ENCODE measurements around the gene AKT2.

AKT2 gene

DNA sequence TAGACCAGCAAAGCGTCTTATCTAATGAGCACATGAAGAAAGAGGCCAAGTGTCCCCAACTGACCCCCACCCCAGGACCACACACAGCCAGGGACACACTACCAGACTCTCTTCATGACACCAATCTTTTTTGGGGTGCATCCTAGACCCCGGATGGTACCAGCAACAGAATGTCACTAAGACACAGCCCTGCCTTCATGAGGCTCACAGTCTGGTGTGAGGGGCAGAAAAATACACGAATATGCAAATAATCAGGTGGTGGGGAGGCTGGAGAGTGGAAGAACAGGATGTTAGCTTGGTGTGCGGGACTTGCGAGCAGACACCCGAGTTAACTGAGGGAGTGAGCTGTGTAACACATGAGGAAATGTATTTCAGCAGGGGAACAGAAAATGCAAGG, 17.5 kb downstream of the AKT2 start:
- ChIA-PET POLR2A (no interaction called here), CTCF (no interaction called here)
- Histone ChIP-seq H3K27ac (ENCODE audit: insufficient read depth in 1 of 2, low read depth in 1 of 2, low read length in 2 of 2, poor library complexity in 1 of 2, severe bottlenecking in 2 of 2) (no peak overlapping the region), H3K27me3 (replicated peaks in 2 of 5; ENCODE audit: control insufficient read depth in 4 of 5, insufficient read depth in 5 of 5, low read length in 4 of 5) (no peaks in the 10 kb centered on the region), H3K4me1 (ENCODE audit: control extremely low read depth in 1 of 4, control insufficient read depth in 4 of 4, insufficient read depth in 4 of 4, low read length in 3 of 4) (peaks cover 0 to 11% (median 1%) of the 10 kb centered on the region in 4 experiments), H3K9me3 (ENCODE audit: control extremely low read depth in 1 of 5, control insufficient read depth in 4 of 5, insufficient read depth in 2 of 5, low read depth in 1 of 5, low read length in 4 of 5) (no peaks in the 10 kb centered on the region), H3K4me3 (ENCODE audit: control insufficient read depth in 1 of 7, extremely low read depth in 1 of 7, insufficient read depth in 4 of 7, low read depth in 2 of 7, low read length in 6 of 7) (no peak overlapping the region), H3K36me3 (ENCODE audit: control insufficient read depth in 4 of 4, insufficient read depth in 4 of 4, low read length in 3 of 4) (peaks cover 0 to 64% (median 38%) of the 10 kb centered on the region in 4 experiments)
- WGBS (ENCODE audit: insufficient coverage), result 93% methylated on average over 5 of the region's 6 CpGs
- no peak for DNase-seq

DNA sequence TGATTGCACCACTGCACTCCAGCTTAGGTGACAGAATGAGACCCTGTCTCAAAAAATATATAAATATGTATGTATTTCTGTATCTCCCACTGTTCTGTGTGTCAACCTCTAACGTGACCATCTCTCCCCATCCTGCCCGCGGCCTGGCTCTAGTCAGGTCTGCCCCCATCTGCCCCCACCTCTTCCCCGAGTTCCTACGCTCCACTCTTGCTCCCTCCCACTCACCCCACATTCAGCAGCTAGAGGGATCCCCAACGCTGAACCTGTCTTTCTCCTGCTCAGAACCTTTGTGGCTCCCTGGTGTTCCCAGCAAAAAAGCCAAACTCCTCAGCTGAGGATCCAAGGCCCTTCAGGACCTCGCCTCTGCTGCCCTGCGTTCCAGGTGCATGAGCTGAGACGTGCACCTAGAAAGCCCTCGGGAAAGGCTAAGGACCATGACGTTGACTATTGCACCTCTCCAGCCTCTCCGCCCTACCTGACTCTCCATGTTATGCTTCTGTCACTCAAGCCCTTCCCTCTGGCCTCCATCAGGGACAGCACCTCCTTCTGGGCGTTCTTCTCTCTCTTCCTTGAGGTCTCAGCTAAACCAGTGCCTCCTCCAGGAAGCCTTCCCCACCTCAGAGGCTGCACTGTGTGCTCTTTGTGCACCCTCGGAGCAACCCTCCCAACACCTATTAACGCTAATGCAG, 18.1 kb downstream of the AKT2 start:
- peaks cover 0 to 64% (median 38%) of the 10 kb centered on the region in 4 experiments for H3K36me3 ChIP-seq (ENCODE audit: control insufficient read depth in 4 of 4, insufficient read depth in 4 of 4, low read length in 3 of 4)
- no peak for DNase-seq
- ChIA-PET CTCF (no interaction called here), POLR2A (no interaction called here)
- 94% methylated on average over 11 of the region's 15 CpGs for WGBS (ENCODE audit: insufficient coverage)
- H3K4me1 ChIP-seq (ENCODE audit: control extremely low read depth in 1 of 4, control insufficient read depth in 4 of 4, insufficient read depth in 4 of 4, low read length in 3 of 4), result peaks cover 0 to 7% (median 1%) of the 10 kb centered on the region in 4 experiments
- H3K4me3 ChIP-seq (ENCODE audit: control insufficient read depth in 1 of 7, extremely low read depth in 1 of 7, insufficient read depth in 4 of 7, low read depth in 2 of 7, low read length in 6 of 7), result no peak overlapping the region
- no peak overlapping the region for H3K27ac ChIP-seq (ENCODE audit: insufficient read depth in 1 of 2, low read depth in 1 of 2, low read length in 2 of 2, poor library complexity in 1 of 2, severe bottlenecking in 2 of 2)
- no peaks in the 10 kb centered on the region for H3K27me3 ChIP-seq (replicated peaks in 2 of 5; ENCODE audit: control insufficient read depth in 4 of 5, insufficient read depth in 5 of 5, low read length in 4 of 5)
- H3K9me3 ChIP-seq (ENCODE audit: control extremely low read depth in 1 of 5, control insufficient read depth in 4 of 5, insufficient read depth in 2 of 5, low read depth in 1 of 5, low read length in 4 of 5), result no peaks in the 10 kb centered on the region

DNA sequence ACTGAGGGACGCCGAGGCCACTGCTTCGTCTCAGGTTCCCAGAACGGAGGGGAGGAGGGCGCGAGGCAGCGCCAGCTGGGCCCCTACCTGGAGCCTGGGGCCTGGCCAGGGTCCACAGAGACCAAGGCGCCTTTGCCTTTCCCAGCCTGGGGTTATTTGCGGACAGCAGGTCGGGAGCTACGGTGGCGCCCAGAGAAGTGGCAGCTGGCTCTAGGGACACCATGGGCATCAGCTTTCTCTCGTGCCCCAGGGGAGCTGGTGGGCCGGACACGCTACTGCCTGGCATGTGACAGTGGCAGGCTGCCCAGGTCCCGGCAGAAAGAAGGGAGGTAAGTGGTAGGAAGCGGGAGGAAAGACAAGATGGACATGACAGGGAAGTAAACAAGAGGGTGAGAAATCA, 19.0 kb downstream of the AKT2 start:
- peaks cover 0 to 58% (median 38%) of the 10 kb centered on the region in 4 experiments for H3K36me3 ChIP-seq (ENCODE audit: control insufficient read depth in 4 of 4, insufficient read depth in 4 of 4, low read length in 3 of 4)
- 90% methylated on average over 16 of the region's 17 CpGs for WGBS (ENCODE audit: insufficient coverage)

DNA sequence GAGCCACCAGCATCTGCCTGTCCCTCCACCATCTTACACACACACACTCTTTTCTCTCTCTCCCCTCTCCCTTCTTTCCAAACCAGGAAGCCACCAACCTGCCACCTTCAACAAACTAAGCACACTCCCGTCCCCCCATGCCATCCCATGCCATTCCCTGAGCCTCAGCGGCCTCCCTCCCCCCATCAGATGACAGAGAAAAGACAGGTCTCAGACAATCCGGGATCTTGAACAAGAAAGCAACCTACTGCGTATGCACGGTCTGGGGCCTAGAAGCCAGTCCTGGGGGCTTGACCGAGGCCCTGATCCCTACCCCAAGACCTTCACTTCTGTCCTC, 19.4 kb downstream of the AKT2 start:
- ChIA-PET POLR2A (no interaction called here), CTCF (no interaction called here)
- peaks cover 0 to 58% (median 38%) of the 10 kb centered on the region in 4 experiments for H3K36me3 ChIP-seq (ENCODE audit: control insufficient read depth in 4 of 4, insufficient read depth in 4 of 4, low read length in 3 of 4)
- H3K4me3 ChIP-seq (ENCODE audit: control insufficient read depth in 1 of 7, extremely low read depth in 1 of 7, insufficient read depth in 4 of 7, low read depth in 2 of 7, low read length in 6 of 7), result no peak overlapping the region
- no peaks in the 10 kb centered on the region for H3K4me1 ChIP-seq (ENCODE audit: control extremely low read depth in 1 of 4, control insufficient read depth in 4 of 4, insufficient read depth in 4 of 4, low read length in 3 of 4)
- H3K27ac ChIP-seq (ENCODE audit: insufficient read depth in 1 of 2, low read depth in 1 of 2, low read length in 2 of 2, poor library complexity in 1 of 2, severe bottlenecking in 2 of 2), result peak overlapping the region in 1 of 2 experiments; percentile 43
- no peak for DNase-seq
- 100% methylated on average over 4 of the region's 6 CpGs for WGBS (ENCODE audit: insufficient coverage)
- H3K27me3 ChIP-seq (replicated peaks in 2 of 5; ENCODE audit: control insufficient read depth in 4 of 5, insufficient read depth in 5 of 5, low read length in 4 of 5), result no peaks in the 10 kb centered on the region
- H3K9me3 ChIP-seq (ENCODE audit: control extremely low read depth in 1 of 5, control insufficient read depth in 4 of 5, insufficient read depth in 2 of 5, low read depth in 1 of 5, low read length in 4 of 5), result no peaks in the 10 kb centered on the region

More for the DNA sequence above, 19.0 kb downstream of the AKT2 start:
- no peak for DNase-seq
- no peaks in the 10 kb centered on the region for H3K27me3 ChIP-seq (replicated peaks in 2 of 5; ENCODE audit: control insufficient read depth in 4 of 5, insufficient read depth in 5 of 5, low read length in 4 of 5)
- no peaks in the 10 kb centered on the region for H3K9me3 ChIP-seq (ENCODE audit: control extremely low read depth in 1 of 5, control insufficient read depth in 4 of 5, insufficient read depth in 2 of 5, low read depth in 1 of 5, low read length in 4 of 5)
- no peaks in the 10 kb centered on the region for H3K4me1 ChIP-seq (ENCODE audit: control extremely low read depth in 1 of 4, control insufficient read depth in 4 of 4, insufficient read depth in 4 of 4, low read length in 3 of 4)
- ChIA-PET POLR2A (no interaction called here), CTCF (no interaction called here)
- H3K4me3 ChIP-seq (ENCODE audit: control insufficient read depth in 1 of 7, extremely low read depth in 1 of 7, insufficient read depth in 4 of 7, low read depth in 2 of 7, low read length in 6 of 7), result no peak overlapping the region
- H3K27ac ChIP-seq (ENCODE audit: insufficient read depth in 1 of 2, low read depth in 1 of 2, low read length in 2 of 2, poor library complexity in 1 of 2, severe bottlenecking in 2 of 2), result peak overlapping the region in 1 of 2 experiments; percentile 43

DNA sequence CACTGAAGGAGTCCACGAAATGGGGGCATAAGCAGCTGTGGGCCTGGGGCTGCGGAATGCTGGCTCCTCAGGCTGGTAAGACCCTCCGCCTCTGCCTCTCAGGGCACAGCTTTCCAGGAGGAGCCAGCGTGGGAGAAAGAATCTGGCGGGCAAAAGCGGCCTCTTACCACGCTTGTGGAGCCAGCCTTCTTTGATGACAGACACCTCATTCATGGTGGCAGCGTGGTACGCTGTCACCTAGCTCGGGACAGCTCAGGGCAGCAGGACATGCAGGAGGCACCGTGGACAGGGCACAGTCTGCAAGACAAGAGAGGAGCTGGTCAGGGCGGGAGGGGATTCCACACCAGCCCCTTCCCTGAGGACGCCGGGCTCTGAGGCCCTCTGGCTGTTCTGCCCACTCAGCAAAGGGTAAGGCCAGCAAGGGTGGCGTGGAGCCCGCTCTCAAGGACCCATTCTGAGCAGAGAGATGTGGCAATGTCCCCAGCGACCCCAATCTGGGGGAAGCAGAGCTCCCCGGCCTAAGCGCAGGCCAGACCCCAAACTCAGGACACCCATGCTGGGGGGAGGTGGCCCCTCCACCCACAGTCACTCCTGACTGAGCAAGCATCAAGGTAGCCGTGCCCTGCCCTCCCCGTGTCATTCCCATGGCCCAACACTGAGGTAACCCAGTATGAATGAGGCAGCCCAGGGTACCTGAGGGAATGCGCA, 19.9 kb downstream of the AKT2 start:
- 98% methylated on average over 21 of the region's 22 CpGs for WGBS (ENCODE audit: insufficient coverage)
- DNase-seq, result no peak
- H3K4me1 ChIP-seq (ENCODE audit: control extremely low read depth in 1 of 4, control insufficient read depth in 4 of 4, insufficient read depth in 4 of 4, low read length in 3 of 4), result no peaks in the 10 kb centered on the region
- ChIA-PET CTCF (interaction anchor here (1.2 to 1.3 kb wide), 2 partner anchors 14 to 16 kb away, joined by 3 to 4 read pairs; no protein-coding TSS in a partner anchor), POLR2A (no interaction called here)
- peaks cover 0 to 55% (median 38%) of the 10 kb centered on the region in 4 experiments for H3K36me3 ChIP-seq (ENCODE audit: control insufficient read depth in 4 of 4, insufficient read depth in 4 of 4, low read length in 3 of 4)
- no peak overlapping the region for H3K27ac ChIP-seq (ENCODE audit: insufficient read depth in 1 of 2, low read depth in 1 of 2, low read length in 2 of 2, poor library complexity in 1 of 2, severe bottlenecking in 2 of 2)
- no peaks in the 10 kb centered on the region for H3K9me3 ChIP-seq (ENCODE audit: control extremely low read depth in 1 of 5, control insufficient read depth in 4 of 5, insufficient read depth in 2 of 5, low read depth in 1 of 5, low read length in 4 of 5)
- no peaks in the 10 kb centered on the region for H3K27me3 ChIP-seq (replicated peaks in 2 of 5; ENCODE audit: control insufficient read depth in 4 of 5, insufficient read depth in 5 of 5, low read length in 4 of 5)
- no peak overlapping the region for H3K4me3 ChIP-seq (ENCODE audit: control insufficient read depth in 1 of 7, extremely low read depth in 1 of 7, insufficient read depth in 4 of 7, low read depth in 2 of 7, low read length in 6 of 7)

DNA sequence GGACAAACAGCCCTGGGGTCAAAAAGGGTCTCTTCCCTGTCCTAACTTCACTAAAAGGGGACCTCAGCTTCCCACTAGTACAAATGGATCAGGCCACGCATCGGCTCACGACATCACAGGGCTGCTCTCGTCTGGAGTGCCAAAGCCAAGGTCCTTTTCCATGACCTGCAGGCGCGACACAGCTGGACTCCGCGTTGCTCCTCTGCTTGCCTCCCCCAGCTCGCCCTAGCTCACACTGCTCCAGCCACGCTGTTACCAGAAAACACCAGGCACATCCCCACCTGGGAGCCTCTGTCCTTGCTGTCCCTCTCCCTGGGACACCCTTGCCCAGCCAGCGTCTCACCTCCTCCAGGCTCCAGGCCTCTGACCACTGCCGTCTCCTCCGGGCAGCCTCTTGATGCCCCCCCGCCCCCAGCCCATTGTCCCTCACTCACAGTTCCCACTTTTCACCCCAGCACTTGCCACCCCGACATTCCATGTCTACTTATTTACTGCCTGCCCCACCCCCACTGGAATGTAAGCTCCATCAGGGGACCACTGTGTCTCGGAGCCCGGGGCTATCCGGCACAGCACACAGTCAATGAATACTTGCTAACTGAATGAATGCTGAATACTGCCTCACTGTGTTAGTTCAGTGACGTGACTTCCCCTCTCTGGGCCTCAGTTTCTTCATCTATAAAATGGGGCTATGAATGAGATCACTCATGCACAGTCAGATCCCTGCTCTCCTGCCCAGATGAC, 20.7 kb downstream of the AKT2 start:
- WGBS (ENCODE audit: insufficient coverage), result 91% methylated on average over 18 of the region's 19 CpGs
- no peak overlapping the region for H3K27ac ChIP-seq (ENCODE audit: insufficient read depth in 1 of 2, low read depth in 1 of 2, low read length in 2 of 2, poor library complexity in 1 of 2, severe bottlenecking in 2 of 2)
- no peaks in the 10 kb centered on the region for H3K4me1 ChIP-seq (ENCODE audit: control extremely low read depth in 1 of 4, control insufficient read depth in 4 of 4, insufficient read depth in 4 of 4, low read length in 3 of 4)
- no peaks in the 10 kb centered on the region for H3K27me3 ChIP-seq (replicated peaks in 2 of 5; ENCODE audit: control insufficient read depth in 4 of 5, insufficient read depth in 5 of 5, low read length in 4 of 5)
- ChIA-PET POLR2A (interaction anchor here (1.2 kb wide), 1 partner anchor 15 kb away, joined by 3 read pairs; no protein-coding TSS in a partner anchor), CTCF (interaction anchor here (1.2 to 1.3 kb wide), 2 partner anchors 15 to 17 kb away, joined by 3 to 4 read pairs; no protein-coding TSS in a partner anchor)
- H3K4me3 ChIP-seq (ENCODE audit: control insufficient read depth in 1 of 7, extremely low read depth in 1 of 7, insufficient read depth in 4 of 7, low read depth in 2 of 7, low read length in 6 of 7), result no peak overlapping the region
- no peaks in the 10 kb centered on the region for H3K9me3 ChIP-seq (ENCODE audit: control extremely low read depth in 1 of 5, control insufficient read depth in 4 of 5, insufficient read depth in 2 of 5, low read depth in 1 of 5, low read length in 4 of 5)
- peaks cover 0 to 49% (median 37%) of the 10 kb centered on the region in 4 experiments for H3K36me3 ChIP-seq (ENCODE audit: control insufficient read depth in 4 of 4, insufficient read depth in 4 of 4, low read length in 3 of 4)
- no peak for DNase-seq
